Activated T-cell treated with anti-CD3 and anti-CD28 coated beads for 1 hour (primary cell): Measurements from ENCODE around the gene LIPI.
"Not testable (repeated sequence)": the region's sequence is repeated elsewhere in the genome, so short reads cannot be mapped to it uniquely, and the experiment has no call there.

Source experiments
- DNase-seq: peaks from one replicate; pipeline ENCODE4 v3.0.0-alpha.2; 2020; ENCODE audit warnings: low read depth

LIPI gene

DNA sequence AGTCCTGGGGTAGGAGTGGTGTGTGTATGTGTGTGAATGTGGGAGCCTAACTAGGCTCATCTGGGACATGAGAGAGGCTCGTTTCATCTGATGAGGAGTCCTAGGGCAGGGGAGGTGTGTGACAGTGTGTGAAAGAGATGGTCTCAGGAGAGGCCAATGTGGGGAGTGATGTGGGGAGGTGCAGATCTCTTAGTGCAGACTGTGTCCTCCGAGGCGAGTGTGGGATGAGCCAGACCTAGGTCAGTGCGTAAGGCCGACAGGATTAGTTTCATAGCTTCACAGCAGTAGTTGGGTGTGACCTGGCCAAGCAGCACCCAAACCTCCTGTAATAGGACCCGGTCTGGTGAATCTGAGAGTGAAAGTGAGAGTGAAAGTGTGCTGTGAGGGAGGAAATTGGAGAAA lies 94.7 kb downstream of the LIPI start:
- no peak for DNase-seq

DNA sequence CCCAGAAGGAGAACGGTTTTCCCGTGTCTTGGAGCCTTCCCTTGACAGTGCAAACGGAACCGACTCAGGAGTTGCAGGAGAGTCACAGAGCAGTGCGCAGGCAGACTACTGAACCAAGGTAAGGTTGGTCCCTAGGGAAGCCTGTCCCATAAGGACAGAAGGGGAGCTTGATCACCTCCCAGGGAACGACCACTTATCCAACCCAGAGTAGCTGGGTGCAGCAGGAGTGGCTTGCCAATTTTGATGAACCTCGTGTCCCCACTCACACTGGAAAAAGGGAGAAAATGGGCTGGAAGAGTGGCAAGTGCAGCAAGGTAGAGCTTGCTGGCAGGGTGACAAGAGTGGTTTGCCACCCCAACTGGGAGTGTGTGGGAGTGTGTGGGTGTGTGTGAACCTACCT lies 95.1 kb downstream of the LIPI start:
- no peak for DNase-seq

DNA sequence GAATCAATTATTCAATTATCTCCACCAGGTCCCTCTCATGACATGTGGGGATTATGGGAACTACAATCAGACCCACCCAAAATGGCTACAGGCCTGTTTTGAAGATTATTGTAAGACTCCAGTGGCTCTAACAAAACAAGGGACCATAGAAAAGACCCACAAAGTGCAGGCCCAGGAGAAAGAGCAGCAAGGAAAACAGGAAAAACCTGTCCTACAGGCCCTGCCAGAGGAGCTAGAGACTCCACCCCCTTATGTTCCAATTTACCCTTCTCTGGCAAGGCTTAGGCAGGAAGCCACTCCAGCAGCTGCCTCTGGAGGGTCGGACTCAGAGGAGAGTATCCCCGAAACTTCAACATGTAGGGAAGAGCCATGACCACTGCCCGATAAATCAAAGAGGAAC lies 96.5 kb downstream of the LIPI start:
- no peak for DNase-seq

DNA sequence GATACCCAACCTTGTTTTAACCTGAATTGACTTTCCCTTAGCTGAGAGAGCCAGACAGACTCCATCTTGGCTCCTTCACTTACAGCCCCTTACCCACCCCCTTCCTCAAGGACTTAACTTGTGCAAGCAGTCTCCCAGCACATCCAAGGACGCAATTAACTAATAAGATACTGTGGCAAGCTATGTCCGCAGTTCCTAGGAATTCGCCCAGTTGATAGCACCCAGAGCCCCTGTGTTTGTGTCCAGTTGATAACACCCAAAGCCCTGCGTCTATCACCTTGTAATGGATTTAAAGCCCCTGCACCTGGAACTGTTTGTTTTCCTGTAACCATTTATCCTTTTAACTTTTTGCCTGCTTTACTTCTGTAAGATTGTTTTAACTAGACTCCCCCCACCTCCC lies 106.2 kb downstream of the LIPI start:
- DNase-seq = not testable (repeated sequence)

DNA sequence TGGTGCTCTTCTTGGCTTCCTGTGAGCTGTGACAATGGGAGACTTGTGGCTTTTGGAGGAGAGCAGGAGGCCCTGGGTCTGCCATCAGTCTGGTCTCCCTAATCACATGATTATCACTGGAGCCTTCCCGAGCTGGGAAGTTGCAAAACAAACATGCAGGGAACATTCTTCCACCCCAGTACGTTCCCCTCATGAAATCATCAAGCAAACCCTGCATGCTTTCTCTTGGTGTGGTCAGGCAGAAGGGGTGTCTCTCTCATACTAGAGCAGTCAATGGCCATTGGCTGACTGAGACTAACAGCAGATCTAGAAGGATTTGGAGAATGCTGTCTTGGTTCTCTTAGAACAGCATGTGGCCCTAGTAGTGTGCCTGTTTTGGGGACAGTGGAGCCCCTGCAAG lies 111.2 kb downstream of the LIPI start:
- no peak for DNase-seq

DNA sequence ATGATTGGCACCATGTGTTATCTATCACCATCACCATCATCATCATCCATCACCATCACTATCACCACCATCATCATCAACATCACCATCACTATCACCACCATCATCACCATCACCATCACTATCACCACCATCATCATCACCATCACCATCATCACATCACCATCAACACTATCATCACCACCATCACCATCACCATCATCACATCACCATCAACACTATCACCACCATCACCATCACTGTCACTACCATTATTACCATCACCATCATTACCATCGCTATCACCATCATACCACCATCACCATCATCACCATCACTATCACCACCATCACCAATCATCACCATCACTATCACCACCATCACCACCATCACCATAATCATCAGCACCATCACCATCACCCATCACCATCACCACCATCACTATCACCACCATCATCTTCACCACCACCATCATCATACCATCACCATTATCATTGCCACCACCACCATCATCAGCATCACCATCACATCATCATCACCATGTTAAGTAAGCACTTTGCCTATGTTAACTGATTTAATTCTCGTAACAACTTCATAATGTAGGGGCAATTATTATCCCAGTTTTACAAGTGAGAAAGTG lies 112.8 kb downstream of the LIPI start:
- DNase-seq = no peak

DNA sequence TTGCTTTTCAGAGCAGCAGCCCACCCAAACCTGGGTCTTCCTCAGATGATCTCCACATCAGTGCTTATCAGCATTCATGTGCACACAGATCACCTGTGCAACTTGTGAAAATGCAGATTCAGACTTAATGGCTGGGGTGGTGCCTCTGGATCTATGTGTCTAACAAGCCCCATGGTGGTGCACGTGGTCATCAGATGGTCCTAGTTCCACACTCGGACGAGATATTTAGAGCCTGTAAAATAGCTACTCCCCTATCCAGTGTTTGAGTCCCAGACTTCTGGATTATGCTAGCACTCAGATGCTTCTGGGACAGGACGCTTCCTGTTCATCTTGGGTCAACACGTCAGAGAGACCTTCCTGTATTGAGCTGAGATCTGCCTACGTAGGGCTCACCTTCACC lies 114.2 kb downstream of the LIPI start:
- DNase-seq = no peak

DNA sequence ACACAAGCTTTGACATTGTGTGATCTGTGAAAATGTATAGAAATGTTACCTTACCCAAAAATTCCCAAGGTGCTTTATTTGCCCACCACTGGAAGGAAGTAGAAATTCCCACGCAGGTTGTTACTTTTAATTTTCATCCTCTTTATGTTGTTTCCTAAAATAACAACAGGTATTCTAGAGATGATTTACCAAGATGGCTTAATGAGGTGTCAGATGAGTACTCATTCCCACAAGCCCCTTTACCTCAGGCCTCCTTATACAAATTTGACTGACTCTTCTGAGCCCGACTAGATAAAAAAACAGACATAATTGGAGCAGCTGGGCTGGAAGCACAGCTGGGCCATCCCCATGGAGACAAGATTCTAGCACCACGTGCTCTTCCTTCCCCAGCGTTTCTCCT lies 114.6 kb downstream of the LIPI start:
- no peak for DNase-seq

DNA sequence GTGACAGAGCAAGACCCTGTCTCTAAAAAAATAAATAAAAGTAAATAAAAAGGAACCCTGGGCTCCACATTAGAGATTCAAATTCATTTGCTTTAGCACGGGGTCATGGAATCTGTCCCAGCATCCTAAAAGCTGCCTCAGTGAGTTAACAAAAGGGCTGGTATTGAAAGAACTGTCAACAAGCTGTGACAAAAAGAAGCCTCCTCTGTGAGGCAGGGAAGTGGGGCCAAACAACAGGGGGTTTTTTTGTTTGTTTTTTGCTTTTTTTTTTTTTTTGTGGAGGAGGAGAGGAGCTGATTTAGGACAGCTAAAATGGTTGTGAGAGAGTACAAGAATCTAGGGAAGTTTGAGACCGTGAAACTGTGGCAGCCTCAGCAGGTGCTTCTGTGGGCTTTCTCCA lies 115.7 kb downstream of the LIPI start:
- no peak for DNase-seq

- no peak for DNase-seq
These were observed 117.8 kb downstream of the LIPI start for GRCh38 chr21:14092834-14093560.

DNA sequence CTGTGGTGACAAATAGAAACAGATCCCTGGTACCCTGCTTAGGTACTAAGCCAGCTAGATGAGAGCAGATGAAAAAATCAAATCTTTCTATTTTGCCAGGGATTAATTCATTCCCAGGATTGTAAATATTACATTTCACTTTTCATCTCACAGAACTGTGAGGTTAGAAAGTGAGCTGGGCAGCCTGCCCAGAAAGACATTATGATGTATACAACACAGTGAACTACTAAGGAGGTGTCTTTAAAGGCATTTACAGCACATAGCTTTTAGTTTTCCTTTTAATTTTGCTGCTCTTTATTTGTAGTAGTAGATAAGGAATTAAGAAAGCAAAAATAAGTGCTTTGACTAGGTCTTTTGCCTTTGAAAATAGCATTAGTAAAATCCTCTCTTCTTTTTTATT lies 120.6 kb downstream of the LIPI start:
- DNase-seq = not testable (repeated sequence)

DNA sequence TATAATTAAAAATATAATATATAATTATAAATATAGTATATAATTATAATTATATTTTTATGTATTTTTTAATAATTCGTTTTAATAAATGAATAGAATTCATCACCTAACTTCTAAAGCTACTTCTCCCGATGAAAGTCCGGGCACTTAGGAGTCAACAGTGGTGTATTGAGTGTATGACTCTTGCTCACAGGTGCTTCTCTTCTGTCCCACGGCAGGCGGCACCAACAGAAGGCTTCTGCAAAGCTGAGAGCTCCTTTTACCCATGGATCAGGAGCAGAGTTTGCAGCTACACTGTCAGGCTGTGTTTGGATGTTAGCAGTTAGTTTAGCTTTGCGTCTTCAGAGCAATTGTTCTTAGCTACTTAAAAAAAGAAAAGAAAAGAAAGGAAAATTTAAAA lies 122.4 kb downstream of the LIPI start:
- DNase-seq = no peak

- no peak for DNase-seq
These were observed 124.2 kb downstream of the LIPI start for GRCh38 chr21:14086553-14086952.

GRCh38 chr21:14084701-14085100 lies 126.1 kb downstream of the LIPI start:
- no peak for DNase-seq

- DNase-seq = no peak
These were observed 126.7 kb downstream of the LIPI start for GRCh38 chr21:14084068-14084501.

DNA sequence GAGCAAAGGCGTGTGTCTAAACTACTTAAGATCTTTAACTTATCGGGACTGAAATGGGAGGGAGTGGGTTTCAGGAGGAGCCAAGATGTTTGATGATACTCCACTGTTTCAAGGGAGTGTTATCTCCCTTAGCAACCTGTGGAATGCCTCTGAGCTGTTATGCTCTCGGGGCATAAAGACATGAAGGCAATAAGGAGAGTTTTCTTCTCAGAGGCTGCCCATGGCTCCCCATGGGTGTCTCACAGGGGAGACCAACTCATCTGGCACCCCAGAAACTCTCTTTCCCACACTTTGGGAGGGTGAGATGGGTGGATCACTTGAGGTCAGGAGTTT lies 130.0 kb downstream of the LIPI start:
- no peak for DNase-seq

- DNase-seq = no peak
These were observed 130.6 kb downstream of the LIPI start for GRCh38 chr21:14080040-14080763.

DNA sequence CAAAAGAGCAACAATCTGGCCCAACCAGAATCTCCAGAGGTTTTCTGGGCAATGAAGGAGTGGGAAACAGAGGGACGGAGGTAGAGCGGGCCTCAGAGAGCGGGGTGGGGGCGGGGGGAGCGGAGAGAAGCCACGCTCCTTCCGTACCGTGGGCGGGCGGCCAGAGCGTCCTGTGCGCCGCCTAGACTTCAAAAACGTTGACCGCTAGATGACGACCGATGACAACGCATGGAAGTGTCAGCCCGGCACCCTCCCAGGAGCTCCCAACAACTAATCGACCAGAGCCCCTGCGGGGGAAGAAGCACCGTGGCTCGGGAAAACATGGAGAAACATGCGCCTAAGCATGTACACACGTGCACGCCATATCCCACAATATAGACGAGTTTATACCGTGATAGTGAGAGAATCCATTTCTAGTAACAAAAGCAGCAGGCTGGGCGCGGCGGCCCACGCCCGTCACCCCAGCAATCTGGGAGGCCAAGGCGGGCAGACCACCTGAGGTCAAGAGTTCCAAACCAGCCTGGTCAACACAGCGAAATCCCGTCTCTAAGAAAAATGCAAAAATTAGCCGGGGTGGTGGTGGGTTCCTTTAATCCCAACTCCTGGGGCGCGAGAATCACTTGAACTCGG lies 131.9 kb downstream of the LIPI start:
- no peak for DNase-seq

GRCh38 chr21:14076143-14076806 lies 134.5 kb downstream of the LIPI start:
- DNase-seq = no peak

DNA sequence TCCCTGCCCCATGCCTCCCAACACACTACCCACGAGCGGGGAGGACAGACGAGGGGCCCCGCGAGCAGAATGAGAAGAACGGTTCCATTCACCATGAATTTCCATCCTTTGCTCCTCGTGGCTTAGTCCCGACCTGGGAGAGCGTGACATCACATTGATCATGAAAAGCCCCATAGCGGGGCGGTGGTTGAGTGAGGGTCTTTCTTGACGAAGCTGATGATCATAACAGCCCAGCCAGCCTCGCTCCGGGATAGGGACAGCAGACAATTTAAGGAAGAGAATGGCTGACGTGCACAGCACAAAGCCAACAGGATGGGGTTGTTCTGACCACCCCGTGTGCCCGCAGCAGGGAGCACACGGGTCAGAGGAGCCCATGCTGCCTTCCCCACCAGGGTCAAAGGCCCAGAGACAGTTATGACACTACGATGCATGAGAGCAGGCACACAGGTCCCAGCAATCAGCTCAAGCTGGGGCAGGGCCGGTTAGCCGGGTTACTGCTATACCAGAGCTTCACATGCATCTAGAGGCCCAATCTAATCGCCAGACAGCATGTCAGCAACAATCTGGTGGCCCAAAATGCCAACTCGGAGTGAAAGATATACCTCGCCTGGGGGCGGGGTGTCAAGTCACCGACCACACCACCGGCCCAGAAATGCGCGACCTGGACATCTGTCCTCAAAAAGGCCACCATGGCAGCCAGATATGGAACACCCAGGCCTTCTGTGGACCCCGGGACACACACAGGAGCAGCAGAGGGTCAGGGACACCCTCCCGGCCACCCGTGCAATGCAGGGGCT lies 135.2 kb downstream of the LIPI start:
- DNase-seq = no peak

- no peak for DNase-seq
These were observed 136.6 kb downstream of the LIPI start for GRCh38 chr21:14074177-14074576.

GRCh38 chr21:14073615-14074014 lies 137.1 kb downstream of the LIPI start:
- DNase-seq = no peak
